Neural cell (in vitro differentiated cells): ENCODE results near the gene SPTBN1. TPM values are rescaled to one million over a fixed set of nuclear protein-coding genes. Genes with fewer than 3 reads are reported as not detected.
"Not testable (repeated sequence)": the region's sequence is repeated elsewhere in the genome, so short reads cannot be mapped to it uniquely, and the experiment has no call there.

ENCODE experiments used
- H2AFZ ChIP-seq: fragments of 200-600, 300-800 bp; sonication (generic), shearing (Covaris generic); 2 replicates; pipeline ENCODE4 v1.6.0; 2014; ENCODE audit warnings: low read depth, mild to moderate bottlenecking, antibody characterized with exemption, low read length, moderate library complexity
- H3F3A ChIP-seq: fragments of 200-600 bp; shearing (Covaris generic); 2 replicates; pipeline ENCODE4 v1.6.1; 2016; ENCODE audit warnings: mild to moderate bottlenecking, moderate library complexity, mixed read lengths, antibody characterized with exemption, low read length; ENCODE audit not compliant: insufficient read depth, poor library complexity, severe bottlenecking
- H3K27ac ChIP-seq: fragments of 200-600, 300-800 bp; sonication (generic), shearing (Covaris generic); 2 replicates; pipeline ENCODE4 v1.5.1; 2014; ENCODE audit warnings: mild to moderate bottlenecking, low read length, moderate library complexity
- H3K27me3 ChIP-seq: fragments of 300-800, 200-600 bp; sonication (generic), shearing (Covaris generic); 2 replicates; pipeline ENCODE4 v1.6.0; 2014; ENCODE audit warnings: mild to moderate bottlenecking, low read depth, low read length, moderate library complexity; ENCODE audit not compliant: insufficient read depth
- H3K36me3 ChIP-seq: fragments of 300-800, 200-600 bp; sonication (generic), shearing (Covaris generic); 2 replicates; pipeline ENCODE4 v1.5.1; 2014; ENCODE audit warnings: mild to moderate bottlenecking, antibody characterized with exemption, low read length, moderate library complexity; ENCODE audit not compliant: insufficient read depth
- H3K4me2 ChIP-seq: fragments of 300-800, 200-600 bp; sonication (generic), shearing (Covaris generic); 2 replicates; pipeline ENCODE4 v1.6.0; 2014; ENCODE audit warnings: mild to moderate bottlenecking, low read length
- H3K4me3 ChIP-seq: fragments of 300-800, 200-600 bp; sonication (generic), shearing (Covaris generic); 2 replicates; pipeline ENCODE4 v1.5.1; 2014; ENCODE audit warnings: mild to moderate bottlenecking, low read length, moderate library complexity
- H3K79me2 ChIP-seq: fragments of 200-600 bp; shearing (Covaris generic); replicated peaks from 2 replicates; pipeline ENCODE4 v1.6.0; 2014; ENCODE audit warnings: mild to moderate bottlenecking, low read length, moderate library complexity; ENCODE audit not compliant: insufficient read depth
- H3K9ac ChIP-seq: fragments of 300-800, 200-600 bp; sonication (generic), shearing (Covaris generic); 2 replicates; pipeline ENCODE4 v1.6.1; 2016; ENCODE audit warnings: mild to moderate bottlenecking, low read length, mixed read lengths
- H3K9me2 ChIP-seq: fragments of 200-600 bp; shearing (Covaris generic); 2 replicates; pipeline ENCODE4 v1.6.1; 2016; ENCODE audit warnings: mild to moderate bottlenecking, low read length, mixed read lengths; ENCODE audit not compliant: insufficient read depth
- H3K9me3 ChIP-seq: fragments of 200-600, 300-800 bp; sonication (generic), shearing (Covaris generic); 2 replicates; pipeline ENCODE4 v1.6.1; 2016; ENCODE audit warnings: mild to moderate bottlenecking, mixed run types, low read length, moderate library complexity, mixed read lengths
- H4K20me1 ChIP-seq: fragments of 200-600 bp; shearing (Covaris generic); 2 replicates; pipeline ENCODE4 v1.6.1; 2016; ENCODE audit warnings: mild to moderate bottlenecking, mixed run types; ENCODE audit not compliant: insufficient read depth
- CTCF ChIP-seq: fragments of 450-650 bp; IDR thresholded peaks from 2 replicates; pipeline ENCODE4 v1.5.1; 2014; ENCODE audit warnings: antibody characterized with exemption, mild to moderate bottlenecking, moderate library complexity; ENCODE audit not compliant: poor library complexity, severe bottlenecking
- EP300 ChIP-seq: fragments of 450-650 bp; conservative IDR thresholded peaks from 2 replicates; pipeline ENCODE4 v1.6.1; 2014; ENCODE audit warnings: antibody characterized with exemption, mild to moderate bottlenecking, moderate library complexity; ENCODE audit not compliant: poor library complexity, severe bottlenecking
- EZH2 ChIP-seq: fragments of 200-600, 300-800 bp; shearing (Covaris generic), sonication (generic); IDR thresholded peaks from 2 replicates; pipeline ENCODE4 v1.6.1; 2014; ENCODE audit warnings: antibody characterized with exemption, low read length, borderline replicate concordance, mild to moderate bottlenecking; ENCODE audit not compliant: insufficient read depth, poor library complexity, severe bottlenecking
- MXI1 ChIP-seq: fragments of 450-650 bp; conservative IDR thresholded peaks from 2 replicates; pipeline ENCODE4 v1.6.1; 2014; ENCODE audit warnings: antibody characterized with exemption, mild to moderate bottlenecking; ENCODE audit not compliant: poor library complexity, severe bottlenecking
- POLR2AphosphoS5 ChIP-seq: IDR thresholded peaks from 2 replicates; pipeline ENCODE4 v1.6.1; 2012
- RAD21 ChIP-seq: fragments of 450-650 bp; conservative IDR thresholded peaks from 2 replicates; pipeline ENCODE4 v1.6.1; 2014; ENCODE audit warnings: antibody characterized with exemption, mild to moderate bottlenecking, moderate library complexity
- REST ChIP-seq: IDR thresholded peaks from 2 replicates; pipeline ENCODE4 v1.6.1; 2012; ENCODE audit warnings: borderline replicate concordance
- SMC3 ChIP-seq: fragments of 450-650 bp; conservative IDR thresholded peaks from 2 replicates; pipeline ENCODE4 v1.6.1; 2014; ENCODE audit warnings: antibody characterized with exemption, mild to moderate bottlenecking, moderate library complexity; ENCODE audit not compliant: poor library complexity
- TAF1 ChIP-seq: IDR thresholded peaks from 2 replicates; pipeline ENCODE4 v1.6.1; 2012; ENCODE audit warnings: low read depth
- polyA plus RNA-seq: library from polyadenylated mRNA; depleted of rRNA; stranded (reverse); fragments of >200 nt; gene quantifications from 2 replicates; pipeline ENCODE4 v1.2.3, GENCODE V29; 2014

Gene SPTBN1
- polyA plus RNA-seq, 1 donor from 2014 or later = 92.1 TPM

- Histone ChIP-seq H3K9me2 (no peaks in the 10 kb centered on the region), H3K9ac (no peak overlapping the region), H2AFZ (no peak overlapping the region), H3K9me3 (no peaks in the 10 kb centered on the region), H3K27ac (no peak overlapping the region), H3K4me3 (no peak overlapping the region), H3K27me3 (no peaks in the 10 kb centered on the region), H3K79me2 (peaks cover 18% of the 10 kb centered on the region), H4K20me1 (no peaks in the 10 kb centered on the region), H3K36me3 (no peaks in the 10 kb centered on the region), H3K4me2 (no peak overlapping the region), H3F3A (no peaks in the 10 kb centered on the region)
- TF ChIP-seq MXI1 = no peak
- TF ChIP-seq REST = no peak
- no peak for TF ChIP-seq TAF1
- TF ChIP-seq SMC3 = no peak
- no peak for TF ChIP-seq EP300
- no peak for TF ChIP-seq CTCF
- TF ChIP-seq POLR2AphosphoS5 = no peak
- TF ChIP-seq EZH2 = no peak
- no peak for TF ChIP-seq RAD21
These were observed 58.9 kb downstream of the SPTBN1 start for GRCh38 chr2:54514822-54515569.

GRCh38 chr2:54516842-54517241 lies 60.7 kb downstream of the SPTBN1 start:
- no peak overlapping the region for H3K9ac ChIP-seq
- no peaks in the 10 kb centered on the region for H3K9me2 ChIP-seq
- H2AFZ ChIP-seq = no peak overlapping the region
- TF ChIP-seq SMC3 (no peak), RAD21 (no peak), EZH2 (no peak), CTCF (no peak), TAF1 (no peak), REST (no peak)
- no peak overlapping the region for H3K4me2 ChIP-seq
- H3K36me3 ChIP-seq = no peaks in the 10 kb centered on the region
- H3K27me3 ChIP-seq = no peaks in the 10 kb centered on the region
- H3F3A ChIP-seq = no peaks in the 10 kb centered on the region
- H3K9me3 ChIP-seq = no peaks in the 10 kb centered on the region
- H4K20me1 ChIP-seq = peaks cover under 1% of the 10 kb centered on the region
- peaks cover 18% of the 10 kb centered on the region for H3K79me2 ChIP-seq
- no peak overlapping the region for H3K4me3 ChIP-seq
- no peak overlapping the region for H3K27ac ChIP-seq

- H3K79me2 ChIP-seq, H2AFZ ChIP-seq, H3K9ac ChIP-seq, H3K9me3 ChIP-seq, H3K27me3 ChIP-seq, H3K4me2 ChIP-seq, H3K36me3 ChIP-seq, H4K20me1 ChIP-seq, H3K27ac ChIP-seq, H3F3A ChIP-seq, H3K4me3 ChIP-seq, H3K9me2 ChIP-seq: not testable (repeated sequence)
These were observed 61.9 kb downstream of the SPTBN1 start for GRCh38 chr2:54518016-54518415.
